Mesenchymal stem cell (in vitro differentiated cells and primary cell): ENCODE measurements around the gene TPGS1.

Experiments used
- DNase-seq: peaks from one replicate; pipeline ENCODE4 v3.0.0-alpha.2; 2013
- H2AFZ ChIP-seq: one replicate; pipeline ENCODE4 v1.6.1; 2013; ENCODE audit warnings: low read depth, mild to moderate bottlenecking, control low read depth, inconsistent platforms, low read length, moderate library complexity
- H2AK5ac ChIP-seq: 2 replicates; pipeline ENCODE4 v1.6.1; 2013; ENCODE audit warnings: low read length, moderate library complexity, mild to moderate bottlenecking, inconsistent platforms; ENCODE audit not compliant: severe bottlenecking
- H2BK120ac ChIP-seq: one replicate; pipeline ENCODE4 v1.6.1; 2013; ENCODE audit warnings: low read depth, mild to moderate bottlenecking, inconsistent platforms, low read length, moderate library complexity
- H2BK12ac ChIP-seq, 2 experiments: one replicate each; pipeline ENCODE4 v1.6.1; 2013; ENCODE audit warnings: inconsistent platforms in 2 of 2, low read length in 2 of 2, mild to moderate bottlenecking in 2 of 2, moderate library complexity in 2 of 2, control low read depth in 1 of 2
- H2BK15ac ChIP-seq: one replicate; pipeline ENCODE4 v1.6.1; 2013; ENCODE audit warnings: mild to moderate bottlenecking, low read depth, inconsistent platforms; ENCODE audit not compliant: poor library complexity, severe bottlenecking
- H2BK5ac ChIP-seq: 2 replicates; pipeline ENCODE4 v1.6.1; 2013; ENCODE audit warnings: low read depth, mild to moderate bottlenecking, low read length, control low read depth, inconsistent platforms; ENCODE audit not compliant: poor library complexity, severe bottlenecking
- H3K14ac ChIP-seq, 2 experiments: one replicate each; pipeline ENCODE4 v1.6.1; 2013; ENCODE audit warnings: inconsistent platforms in 2 of 2, low read length in 2 of 2, control low read depth in 1 of 2, mild to moderate bottlenecking in 1 of 2, moderate library complexity in 1 of 2
- H3K18ac ChIP-seq, 2 experiments: one replicate each; pipeline ENCODE4 v1.6.1; 2013; ENCODE audit warnings: inconsistent platforms in 2 of 2, low read length in 2 of 2, control low read depth in 1 of 2, low read depth in 1 of 2, mild to moderate bottlenecking in 1 of 2
- H3K23ac ChIP-seq, 2 experiments: one replicate each; pipeline ENCODE4 v1.6.1; 2013; ENCODE audit warnings: inconsistent platforms in 2 of 2, low read length in 2 of 2, mild to moderate bottlenecking in 2 of 2, moderate library complexity in 2 of 2, control low read depth in 1 of 2
- H3K27ac ChIP-seq: 2 replicates; pipeline ENCODE4 v1.5.1; 2013; ENCODE audit warnings: mild to moderate bottlenecking, moderate library complexity, low read length, control low read depth, inconsistent platforms; ENCODE audit not compliant: poor library complexity, severe bottlenecking
- H3K27me3 ChIP-seq, 2 experiments: 2 replicates each; pipeline versions ENCODE4 v1.6.1 to v1.7.0; 2013; ENCODE audit warnings: low read length in 2 of 2, mild to moderate bottlenecking in 2 of 2, moderate library complexity in 2 of 2, control low read depth in 1 of 2, inconsistent platforms in 1 of 2; ENCODE audit not compliant: control insufficient read depth in 1 of 2, insufficient read depth in 1 of 2
- H3K36me3 ChIP-seq, 2 experiments: 2 replicates each; pipeline versions ENCODE4 v1.6.1 to v1.7.0; 2013; ENCODE audit warnings: low read length in 2 of 2, control low read depth in 1 of 2, inconsistent platforms in 1 of 2, low read depth in 1 of 2, mild to moderate bottlenecking in 1 of 2; ENCODE audit not compliant: insufficient read depth in 2 of 2, control insufficient read depth in 1 of 2
- H3K4ac ChIP-seq, 2 experiments: one replicate each; pipeline ENCODE4 v1.6.1; 2013; ENCODE audit warnings: inconsistent platforms in 2 of 2, low read length in 2 of 2, mild to moderate bottlenecking in 2 of 2, moderate library complexity in 2 of 2, control low read depth in 1 of 2, low read depth in 1 of 2
- H3K4me1 ChIP-seq: 2 replicates; pipeline ENCODE4 v1.6.1; 2013; ENCODE audit warnings: low read depth, low read length, control low read depth; ENCODE audit not compliant: control insufficient read depth, insufficient read depth
- H3K4me2 ChIP-seq: 2 replicates; pipeline ENCODE4 v1.6.1; 2013; ENCODE audit warnings: low read length, mild to moderate bottlenecking, inconsistent platforms; ENCODE audit not compliant: poor library complexity, severe bottlenecking
- H3K4me3 ChIP-seq, 2 experiments: 2 replicates each; pipeline versions ENCODE4 v1.5.1 to v1.7.0; 2013; ENCODE audit warnings: low read length in 2 of 2, mild to moderate bottlenecking in 2 of 2, control low read depth in 1 of 2, low read depth in 1 of 2; ENCODE audit not compliant: insufficient read depth in 1 of 2
- H3K79me1 ChIP-seq: replicated peaks from 2 replicates; pipeline ENCODE4 v1.6.1; 2013; ENCODE audit warnings: mild to moderate bottlenecking, control low read depth, low read length, inconsistent platforms; ENCODE audit not compliant: poor library complexity, severe bottlenecking
- H3K9ac ChIP-seq: 2 replicates; pipeline ENCODE4 v1.7.0; 2013; ENCODE audit warnings: mild to moderate bottlenecking, low read length, moderate library complexity
- H3K9me3 ChIP-seq: 2 replicates; pipeline ENCODE4 v1.7.0; 2013; ENCODE audit warnings: mild to moderate bottlenecking, low read length; ENCODE audit not compliant: control insufficient read depth
- H4K8ac ChIP-seq: one replicate; pipeline ENCODE4 v1.6.1; 2013; ENCODE audit warnings: inconsistent platforms, mild to moderate bottlenecking, low read length, moderate library complexity
- H4K91ac ChIP-seq: one replicate; pipeline ENCODE4 v1.6.1; 2013; ENCODE audit warnings: mild to moderate bottlenecking, low read length, inconsistent platforms
- WGBS: methylation state at CpG from one replicate; pipeline ENCODE4 v1.1.7; 2013; ENCODE audit warnings: mixed read lengths; 5-methylcytosine and 5-hydroxymethylcytosine counted together

TPGS1 gene

DNA sequence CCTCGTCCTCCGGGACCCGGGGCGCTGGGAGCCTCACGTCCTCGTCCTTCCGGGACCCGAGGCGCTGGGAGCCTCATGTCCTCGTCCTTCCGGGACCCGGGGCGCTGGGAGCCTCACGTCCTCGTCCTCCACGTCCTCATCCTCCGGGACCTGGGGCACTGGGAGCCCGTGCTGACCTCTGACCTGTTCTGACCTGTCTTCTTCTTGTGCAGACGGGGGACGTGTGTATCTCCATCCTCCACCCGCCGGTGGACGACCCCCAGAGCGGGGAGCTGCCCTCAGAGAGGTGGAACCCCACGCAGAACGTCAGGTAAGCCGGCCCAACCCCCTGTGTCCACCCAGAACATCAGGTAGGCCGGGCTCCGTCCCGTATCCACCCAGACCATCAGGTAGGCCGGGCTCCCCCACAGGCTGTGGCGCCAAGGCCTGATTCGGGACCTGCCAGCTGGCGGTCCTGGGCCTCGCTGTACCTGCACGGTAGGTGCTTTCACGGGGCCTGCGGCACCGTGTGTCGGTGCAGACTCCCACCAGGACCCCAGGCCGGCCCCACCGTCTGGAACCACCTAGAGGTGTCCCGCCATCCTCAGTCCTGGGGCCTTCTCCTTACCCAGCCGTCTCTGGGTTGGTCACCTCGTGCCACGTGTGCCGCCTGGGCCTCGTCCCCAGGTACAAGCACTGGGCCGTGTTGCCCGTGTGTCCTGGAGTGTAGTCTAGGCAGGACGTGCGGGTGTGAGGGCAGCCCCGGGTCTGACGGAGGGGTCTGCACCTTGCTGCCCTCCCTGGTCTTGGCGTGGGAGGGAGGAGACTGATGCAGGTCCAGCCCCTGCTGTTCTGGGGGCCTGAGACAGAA is 29.0 kb downstream of the TPGS1 start:
- no peak overlapping the region for H4K8ac ChIP-seq
- H3K36me3 ChIP-seq: peaks cover 29 to 64% of the 10 kb centered on the region in 2 experiments
- H3K4ac ChIP-seq: no peak overlapping the region
- no peak overlapping the region for H2BK15ac ChIP-seq
- peak overlapping the region in 1 of 2 experiments; percentile 7 for H3K4me3 ChIP-seq
- H2BK120ac ChIP-seq: no peak overlapping the region
- no peak overlapping the region for H3K14ac ChIP-seq
- 94% methylated on average over 55 of the region's 55 CpGs for WGBS
- no peak overlapping the region for H3K4me2 ChIP-seq
- no peaks in the 10 kb centered on the region for H3K9me3 ChIP-seq
- no peak overlapping the region for H3K18ac ChIP-seq
- no peak overlapping the region for H3K9ac ChIP-seq
- no peak overlapping the region for H2AFZ ChIP-seq
- H3K27ac ChIP-seq: no peak overlapping the region
- H2BK5ac ChIP-seq: no peak overlapping the region
- H2AK5ac ChIP-seq: no peak overlapping the region
- DNase-seq: no peak
- peaks cover 21% of the 10 kb centered on the region for H3K79me1 ChIP-seq
- H3K4me1 ChIP-seq: peaks cover 33% of the 10 kb centered on the region
- H2BK12ac ChIP-seq: no peak overlapping the region
- H4K91ac ChIP-seq: no peak overlapping the region
- no peaks in the 10 kb centered on the region for H3K27me3 ChIP-seq
- H3K23ac ChIP-seq: no peak overlapping the region

DNA sequence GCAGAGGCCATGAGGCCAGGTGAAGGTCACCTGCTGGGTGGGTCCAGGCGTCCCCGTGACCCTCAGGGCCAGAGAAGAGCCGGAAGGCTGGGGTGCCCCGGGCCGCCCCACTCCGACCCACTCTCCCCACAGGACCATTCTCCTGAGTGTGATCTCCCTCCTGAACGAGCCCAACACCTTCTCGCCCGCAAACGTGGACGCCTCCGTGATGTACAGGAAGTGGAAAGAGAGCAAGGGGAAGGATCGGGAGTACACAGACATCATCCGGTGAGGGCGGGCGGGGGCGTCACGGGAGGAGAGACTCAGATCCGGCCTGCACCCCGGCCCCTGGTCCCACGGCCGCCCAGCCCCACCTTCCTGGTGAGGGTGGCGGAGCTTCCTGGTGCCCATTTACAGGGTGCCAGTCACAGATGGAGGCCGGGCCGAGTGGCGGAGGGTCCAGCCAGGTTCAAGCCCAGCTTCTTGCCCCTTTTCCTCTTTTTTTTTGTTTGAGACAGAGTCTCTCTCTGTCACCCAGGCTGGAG is 29.6 kb downstream of the TPGS1 start:
- Histone ChIP-seq H3K4me1 (peaks cover 33% of the 10 kb centered on the region), H3K36me3 (peaks cover 36 to 70% of the 10 kb centered on the region in 2 experiments), H3K27me3 (no peaks in the 10 kb centered on the region), H2BK12ac (no peak overlapping the region), H2BK5ac (no peak overlapping the region), H2AK5ac (no peak overlapping the region), H2BK120ac (no peak overlapping the region), H3K23ac (no peak overlapping the region), H2BK15ac (no peak overlapping the region), H3K79me1 (peaks cover 26% of the 10 kb centered on the region), H2AFZ (no peak overlapping the region), H3K27ac (no peak overlapping the region), H3K18ac (no peak overlapping the region), H3K4me2 (no peak overlapping the region), H3K9ac (no peak overlapping the region), H3K9me3 (no peaks in the 10 kb centered on the region), H3K14ac (no peak overlapping the region), H4K91ac (no peak overlapping the region), H3K4ac (no peak overlapping the region), H3K4me3 (no peak overlapping the region), H4K8ac (no peak overlapping the region)
- whole genome bisulfite sequencing: 99% methylated on average over 21 of the region's 26 CpGs
- no peak for DNase-seq

DNA sequence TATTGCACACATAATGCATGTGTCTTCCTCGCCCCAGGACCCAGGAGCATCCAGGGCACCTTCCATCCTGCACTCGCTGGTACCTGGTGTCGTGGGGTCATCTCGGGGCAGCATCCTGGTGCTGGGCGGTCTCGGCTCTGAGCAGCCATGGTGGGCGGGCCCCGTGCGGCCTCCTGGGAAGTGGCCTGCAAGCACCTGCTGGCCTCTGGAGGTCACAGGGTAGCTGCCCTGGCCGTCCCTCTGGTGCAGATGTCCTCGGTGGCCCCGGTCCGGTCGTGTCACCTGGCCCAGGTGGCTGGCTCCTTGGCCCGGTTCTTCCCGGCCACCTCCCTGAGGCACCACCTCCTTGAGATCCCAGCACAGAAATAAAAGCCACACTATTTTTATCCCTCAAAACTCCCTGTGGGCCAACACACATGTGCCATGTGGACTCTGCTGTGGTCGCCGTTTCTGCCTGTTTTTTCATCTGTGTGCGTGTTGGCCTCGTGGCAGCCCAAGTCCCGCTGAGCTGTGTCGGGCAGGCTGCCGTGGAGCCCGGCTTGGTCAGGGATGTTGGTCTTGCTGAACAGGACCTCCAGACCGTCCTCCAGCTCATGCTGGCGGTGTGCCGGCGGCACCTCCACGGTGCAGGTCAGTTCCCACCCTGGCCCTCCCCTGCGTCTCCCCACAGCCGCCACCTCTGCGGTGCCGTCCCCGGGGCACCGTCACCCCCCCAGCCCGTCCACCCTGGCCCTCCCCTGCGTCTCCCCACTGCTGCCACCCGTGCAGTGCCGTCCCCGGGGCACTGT is 31.5 kb downstream of the TPGS1 start:
- no peak overlapping the region for H2AK5ac ChIP-seq
- H3K9ac ChIP-seq: no peak overlapping the region
- no peak overlapping the region for H2BK5ac ChIP-seq
- H2BK15ac ChIP-seq: no peak overlapping the region
- no peaks in the 10 kb centered on the region for H3K9me3 ChIP-seq
- H3K79me1 ChIP-seq: peaks cover 30% of the 10 kb centered on the region
- no peak overlapping the region for H3K23ac ChIP-seq
- no peak overlapping the region for H2AFZ ChIP-seq
- no peak overlapping the region for H3K4ac ChIP-seq
- DNase-seq: no peak
- H3K4me2 ChIP-seq: no peak overlapping the region
- H3K4me1 ChIP-seq: peaks cover 23% of the 10 kb centered on the region
- 94% methylated on average over 40 of the region's 40 CpGs for WGBS
- H2BK120ac ChIP-seq: no peak overlapping the region
- H3K18ac ChIP-seq: no peak overlapping the region
- no peak overlapping the region for H3K27ac ChIP-seq
- no peaks in the 10 kb centered on the region for H3K27me3 ChIP-seq
- H3K36me3 ChIP-seq: peaks cover 44 to 84% of the 10 kb centered on the region in 2 experiments
- no peak overlapping the region for H4K8ac ChIP-seq
- no peak overlapping the region for H4K91ac ChIP-seq
- H2BK12ac ChIP-seq: no peak overlapping the region
- no peak overlapping the region for H3K14ac ChIP-seq
- no peak overlapping the region for H3K4me3 ChIP-seq

DNA sequence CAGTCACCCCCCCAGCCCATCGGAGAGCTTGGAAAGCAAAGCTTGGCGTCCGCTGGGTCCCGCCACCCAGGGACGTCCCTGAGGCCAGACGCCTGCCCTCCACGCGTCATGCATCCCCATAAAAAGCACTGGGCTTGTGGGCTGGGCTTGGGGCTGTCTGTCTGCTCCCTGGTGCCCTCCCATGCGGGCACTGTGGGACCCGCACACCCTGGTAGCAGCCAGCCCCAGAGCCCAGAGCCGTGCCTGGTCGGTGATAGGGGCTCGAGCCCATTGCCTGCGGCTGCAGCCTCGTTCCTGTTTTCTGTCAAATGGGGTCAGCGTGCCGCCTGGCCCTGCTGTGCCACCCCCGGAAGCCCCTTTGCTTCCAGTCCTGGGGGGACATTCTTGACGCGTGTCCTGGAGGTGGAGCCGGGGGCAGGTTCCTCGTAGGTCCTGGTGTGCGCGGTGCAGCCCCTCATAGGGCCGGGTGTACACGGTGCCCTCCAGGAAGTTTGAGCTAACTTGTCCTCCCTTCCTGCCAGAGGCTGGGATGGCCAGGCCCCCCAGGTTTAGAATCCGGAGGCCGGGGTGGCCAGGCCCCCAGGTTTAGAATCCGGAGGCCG is 32.2 kb downstream of the TPGS1 start:
- Histone ChIP-seq H3K36me3 (peaks cover 44 to 82% of the 10 kb centered on the region in 2 experiments), H2BK5ac (no peak overlapping the region), H3K79me1 (peaks cover 30% of the 10 kb centered on the region), H2AK5ac (no peak overlapping the region), H3K9me3 (no peaks in the 10 kb centered on the region), H4K91ac (no peak overlapping the region), H3K27me3 (no peaks in the 10 kb centered on the region), H3K4me1 (peaks cover 17% of the 10 kb centered on the region), H3K18ac (no peak overlapping the region), H3K14ac (no peak overlapping the region), H2BK15ac (no peak overlapping the region), H3K4me2 (no peak overlapping the region), H3K4ac (no peak overlapping the region), H4K8ac (no peak overlapping the region), H3K9ac (no peak overlapping the region), H3K27ac (no peak overlapping the region), H2BK120ac (no peak overlapping the region), H3K23ac (no peak overlapping the region), H2AFZ (no peak overlapping the region), H2BK12ac (no peak overlapping the region), H3K4me3 (no peak overlapping the region)
- WGBS: 93% methylated on average over 30 of the region's 30 CpGs
- no peak for DNase-seq
